Endothelial cell of umbilical vein (primary cell): ENCODE results near the gene SPTLC2. TPM values are rescaled to one million over a fixed set of nuclear protein-coding genes. Genes with fewer than 3 reads are reported as not detected.

ENCODE experiments used
- BruUV-seq: library from RNA; stranded (reverse); fragments of 400-500 nt; replicated peaks from 2 replicates; lab custom pipeline; 2021; lab: Mats Ljungman, UMichigan
- CTCF ChIA-PET: fragments of 300-600, 350-600 bp; sonication (Branson Sonifier 250); formaldehyde crosslinking; loops from one replicate; lab custom pipeline; 2021; ENCODE audit warnings: antibody characterized with exemption, inconsistent platforms; lab: Charles Lee
- POLR2A ChIA-PET: fragments of 300-600, 350-600 bp; sonication (Branson Sonifier 250); formaldehyde crosslinking; loops from one replicate; lab custom pipeline; 2021; ENCODE audit warnings: antibody characterized with exemption, inconsistent platforms; lab: Charles Lee
- DNase-seq: peaks from one replicate; pipeline ENCODE4 v3.0.0-alpha.2; 2011; ENCODE audit warnings: low read depth, low spot score
- FAIRE-seq: peaks from 2 replicates; lab custom pipeline; 2011; peaks lifted over from hg19 to GRCh38; lab: Jason Lieb, UNC
- H2AFZ ChIP-seq: 2 replicates; pipeline ENCODE4 v1.6.0; 2012; ENCODE audit warnings: low read depth, low read length, control low read depth, inconsistent platforms
- H3K27ac ChIP-seq: 2 replicates; pipeline ENCODE4 v1.5.1; 2011; ENCODE audit warnings: low read depth, mild to moderate bottlenecking, control low read depth, low read length, moderate library complexity; ENCODE audit not compliant: insufficient read depth
- H3K27me3 ChIP-seq, 2 experiments: 2 replicates each; pipeline versions ENCODE4 v1.6.0 to v1.6.1; 2011; ENCODE audit warnings: low read length in 2 of 2, mixed read lengths in 1 of 2; ENCODE audit not compliant: control insufficient read depth in 2 of 2, insufficient read depth in 2 of 2
- H3K36me3 ChIP-seq, 2 experiments: 2 replicates in 1 of 2; 3 replicates in 1 of 2; pipeline ENCODE4 v1.5.1; 2011; ENCODE audit warnings: low read length in 2 of 2, mild to moderate bottlenecking in 1 of 2, moderate library complexity in 1 of 2; ENCODE audit not compliant: control insufficient read depth in 2 of 2, insufficient read depth in 2 of 2; ENCODE audit errors: extremely low read depth in 1 of 2
- H3K4me1 ChIP-seq: 3 replicates; pipeline ENCODE4 v1.5.1; 2011; ENCODE audit warnings: mild to moderate bottlenecking, low read length; ENCODE audit not compliant: control insufficient read depth, insufficient read depth; ENCODE audit errors: extremely low read depth
- H3K4me2 ChIP-seq: 2 replicates; pipeline ENCODE4 v1.6.1; 2011; ENCODE audit warnings: low read length, control low read depth, mixed read lengths; ENCODE audit not compliant: insufficient read depth
- H3K4me3 ChIP-seq, 3 experiments: fragments of 200-600 bp in 1 of 3; sonication (generic), shearing (Covaris generic) in 1 of 3; replicated peaks in 1 of 3; 2 replicates each; pipeline ENCODE4 v1.5.1; 2011 to 2016; ENCODE audit warnings: control low read depth in 3 of 3, low read length in 3 of 3, mild to moderate bottlenecking in 2 of 3, inconsistent platforms in 1 of 3, low read depth in 1 of 3, moderate library complexity in 1 of 3; ENCODE audit not compliant: insufficient read depth in 1 of 3
- H3K79me2 ChIP-seq: 2 replicates; pipeline ENCODE4 v1.6.0; 2012; ENCODE audit warnings: low read length, inconsistent platforms; ENCODE audit not compliant: control insufficient read depth, insufficient read depth
- H3K9ac ChIP-seq: replicated peaks from 2 replicates; pipeline ENCODE3; 2011; ENCODE audit warnings: low read length, control low read depth; ENCODE audit not compliant: insufficient read depth; ENCODE audit errors: extremely low read depth
- H3K9me1 ChIP-seq: replicated peaks from 3 replicates; pipeline ENCODE4 v1.6.0; 2011; ENCODE audit warnings: mild to moderate bottlenecking, low read length; ENCODE audit not compliant: control insufficient read depth, insufficient read depth; ENCODE audit errors: extremely low read depth
- H3K9me3 ChIP-seq: replicated peaks from 2 replicates; pipeline ENCODE4 v1.5.1; 2012; ENCODE audit warnings: low read length, inconsistent platforms; ENCODE audit not compliant: control insufficient read depth, insufficient read depth
- H4K20me1 ChIP-seq: replicated peaks from 2 replicates; pipeline ENCODE3; 2011; ENCODE audit warnings: mild to moderate bottlenecking, low read length; ENCODE audit not compliant: control insufficient read depth, insufficient read depth; ENCODE audit errors: extremely low read depth
- CTCF ChIP-seq, 2 donors: IDR thresholded peaks; 1 replicate in 1 of 2; 2 replicates in 1 of 2; pipeline ENCODE4 v1.5.1; 2011; ENCODE audit warnings: low read length in 2 of 2, mild to moderate bottlenecking in 2 of 2, moderate library complexity in 2 of 2, control low read depth in 1 of 2, inconsistent platforms in 1 of 2, low read depth in 1 of 2; ENCODE audit not compliant: insufficient read depth in 1 of 2; ENCODE audit errors: extremely low read depth in 1 of 2
- EZH2 ChIP-seq: IDR thresholded peaks from 2 replicates; pipeline ENCODE4 v1.6.1; 2012; ENCODE audit warnings: borderline replicate concordance, low read depth, mild to moderate bottlenecking, moderate library complexity, low read length, inconsistent platforms; ENCODE audit not compliant: severe bottlenecking
- FOS ChIP-seq: IDR thresholded peaks from 2 replicates; pipeline ENCODE4 v1.6.1; 2011; ENCODE audit warnings: mild to moderate bottlenecking, low read length, moderate library complexity, borderline replicate concordance; ENCODE audit not compliant: insufficient read depth
- GATA2 ChIP-seq: IDR thresholded peaks from 2 replicates; pipeline ENCODE4 v1.7.0; 2011; ENCODE audit warnings: low read depth, mild to moderate bottlenecking, moderate library complexity, mixed read lengths, low read length; ENCODE audit not compliant: insufficient read length, insufficient read depth
- JUN ChIP-seq: IDR thresholded peaks from 2 replicates; pipeline ENCODE4 v1.6.1; 2011; ENCODE audit warnings: borderline replicate concordance, low read depth; ENCODE audit not compliant: insufficient read length, insufficient read depth
- MAX ChIP-seq: IDR thresholded peaks from 2 replicates; pipeline ENCODE4 v1.6.1; 2011; ENCODE audit not compliant: insufficient read depth, insufficient read length
- MYC ChIP-seq: IDR thresholded peaks from one replicate; pipeline ENCODE4 v1.6.1; 2011; ENCODE audit warnings: mild to moderate bottlenecking, low read depth, low read length
- POLR2A ChIP-seq: IDR thresholded peaks from 2 replicates; pipeline ENCODE4 v1.6.1; 2012; ENCODE audit warnings: low read depth, mild to moderate bottlenecking, control low read depth, low read length
- POLR2AphosphoS5 ChIP-seq: IDR thresholded peaks from 2 replicates; pipeline ENCODE4 v1.6.1; 2012; ENCODE audit warnings: low read depth, mild to moderate bottlenecking, control low read depth, low read length, moderate library complexity; ENCODE audit not compliant: insufficient read depth
- dilution Hi-C: fragments of 300-500 bp; cut with MboI; formaldehyde crosslinking; loops from one replicate; pipeline ENCODE4 v1.15.0; 2019; ENCODE audit warnings: low sequenced_read_pairs; ENCODE audit not compliant: extremely low pct_ligation_motif_present
- intact Hi-C: fragments of 100-400 bp; cut with micrococcal nuclease; formaldehyde crosslinking; loops from one replicate; pipeline ENCODE4 v1.10.0; 2022
- polyA plus RNA-seq, 4 experiments: library from polyadenylated mRNA; depleted of rRNA in 3 of 4; stranded (reverse) in 3 of 4; unstranded in 1 of 4; fragments of >200 nt; gene quantifications; 2 replicates each; pipeline versions ENCODE4 v1.2.1 to v1.2.3, GENCODE V29; 2011 to 2012; ENCODE audit warnings: missing spikeins in 1 of 4
- total RNA-seq: library from RNA; stranded (reverse); gene quantifications from 2 replicates; pipeline ENCODE4 v1.2.3, GENCODE V29; 2021

Gene SPTLC2
- total and polyA plus RNA-seq, 2 donors (not counting 3 experiments of a cell fraction or from before 2014, with no cell fraction given), result 19.1 to 71.3 TPM

- FAIRE-seq (no peak), DNase-seq (no peak)
- no peaks in the 10 kb centered on the region for H3K9me3 ChIP-seq
- H3K9me1 ChIP-seq, result no peaks in the 10 kb centered on the region
- intact Hi-C loops (no loop called here), dilution Hi-C loops (no loop called here)
- no peaks in the 10 kb centered on the region for H4K20me1 ChIP-seq
- ChIA-PET CTCF (no interaction called here), POLR2A (no interaction called here)
- H3K27me3 ChIP-seq, result no peaks in the 10 kb centered on the region
- H3K27ac ChIP-seq, result no peak overlapping the region
- no peak overlapping the region for H3K9ac ChIP-seq
- H3K79me2 ChIP-seq, result no peaks in the 10 kb centered on the region
- H3K4me1 ChIP-seq, result no peaks in the 10 kb centered on the region
- no peak overlapping the region for H3K4me2 ChIP-seq
- H3K4me3 ChIP-seq, result no peak overlapping the region
- no peak overlapping the region for H2AFZ ChIP-seq
- TF ChIP-seq GATA2 (no peak), FOS (peak; percentile 9)
- no TSS peak for BruUV-seq
- no peaks in the 10 kb centered on the region for H3K36me3 ChIP-seq
These were observed 130.3 kb downstream of the SPTLC2 start for GRCh38 chr14:77485901-77486678.

- TF ChIP-seq EZH2, result no peak
- TF ChIP-seq FOS, result no peak
- TF ChIP-seq POLR2AphosphoS5, result no peak
- TF ChIP-seq CTCF (IDR thresholded peaks at IDR 0.05; ENCODE audit: extremely low read depth in 1 of 2, insufficient read depth in 1 of 2, low read depth in 1 of 2, low read length in 2 of 2), result no peak
- TF ChIP-seq MAX, result no peak
- TF ChIP-seq POLR2A, result no peak
- TF ChIP-seq GATA2, result no peak
- no peak for TF ChIP-seq MYC
- no peak for TF ChIP-seq JUN
- H3K9me1 ChIP-seq, result no peaks in the 10 kb centered on the region
- no TSS peak for BruUV-seq
- no peak overlapping the region for H3K4me2 ChIP-seq
- H3K36me3 ChIP-seq, result no peaks in the 10 kb centered on the region
- dilution Hi-C loops (no loop called here), intact Hi-C loops (no loop called here)
- H3K4me1 ChIP-seq, result no peaks in the 10 kb centered on the region
- no peaks in the 10 kb centered on the region for H4K20me1 ChIP-seq
- no peaks in the 10 kb centered on the region for H3K27me3 ChIP-seq
- no peak overlapping the region for H3K9ac ChIP-seq
- H3K4me3 ChIP-seq, result no peak overlapping the region
- POLR2A ChIA-PET, result no interaction called here
- no peak overlapping the region for H3K27ac ChIP-seq
- no peak for DNase-seq
- no peaks in the 10 kb centered on the region for H3K79me2 ChIP-seq
- CTCF ChIA-PET, result no interaction called here
- FAIRE-seq, result no peak
- no peaks in the 10 kb centered on the region for H3K9me3 ChIP-seq
- H2AFZ ChIP-seq, result no peak overlapping the region
These were observed 131.2 kb downstream of the SPTLC2 start for GRCh38 chr14:77485256-77485655.
